ENCODE results near the gene HOXD9. TPM values are rescaled to one million over a fixed set of nuclear protein-coding genes. Genes with fewer than 3 reads are reported as not detected.

Gene HOXD9
- total RNA-seq, 1 experiment from 2014 or later: not detected

DNA sequence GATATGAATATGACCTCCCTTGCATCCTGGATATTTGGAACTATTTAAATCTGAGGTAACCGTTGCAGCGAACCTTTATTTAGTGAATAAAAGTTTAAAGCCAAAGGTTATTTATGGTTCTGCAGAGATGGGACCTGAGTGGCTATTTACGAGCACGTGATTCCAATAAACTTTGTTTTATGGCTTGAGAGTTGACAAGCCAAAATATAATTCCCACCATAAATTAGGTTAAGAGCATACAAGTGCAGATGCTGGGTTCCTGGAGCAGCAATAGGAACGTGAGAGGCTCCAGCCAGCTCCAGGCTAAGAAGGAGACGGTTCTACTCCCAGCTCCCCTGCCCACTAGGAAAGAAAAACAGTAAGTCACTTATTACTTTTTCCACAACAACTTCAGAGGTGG is 23.6 kb downstream of the HOXD9 start:
- Histone ChIP-seq H4K91ac (ENCODE audit: insufficient read length, low read depth, low read length) (no peak overlapping the region), H3K56ac (ENCODE audit: insufficient read length, low read depth, low read length) (no peak overlapping the region), H3K14ac (ENCODE audit: insufficient read depth, low read length) (no peak overlapping the region), H2BK15ac (ENCODE audit: low read depth, low read length) (no peak overlapping the region), H3K27me3 (ENCODE audit: insufficient read depth, low read length) (peaks cover 93% of the 10 kb centered on the region), H3K4me2 (ENCODE audit: insufficient read depth, insufficient read length, low read length) (no peak overlapping the region), H4K5ac (ENCODE audit: insufficient read length, low read depth, low read length) (no peak overlapping the region), H3T11ph (ENCODE audit: low read length) (no peak overlapping the region), H3K79me2 (ENCODE audit: insufficient read depth, low read length) (no peaks in the 10 kb centered on the region), H2BK12ac (ENCODE audit: insufficient read length, low read depth, low read length) (no peak overlapping the region), H4K20me1 (ENCODE audit: control insufficient read depth, insufficient read depth, insufficient read length) (no peaks in the 10 kb centered on the region), H4K8ac (replicated peaks; ENCODE audit: insufficient read length, low read depth, low read length) (no peak overlapping the region), H3K23me2 (ENCODE audit: insufficient read length, low read depth, low read length, poor library complexity, severe bottlenecking) (no peaks in the 10 kb centered on the region), H3K27ac (ENCODE audit: insufficient read length, low read depth, low read length) (no peak overlapping the region), H3K4me1 (ENCODE audit: insufficient read depth, low read length) (no peaks in the 10 kb centered on the region), H2BK120ac (ENCODE audit: low read depth, low read length, poor library complexity, severe bottlenecking) (no peak overlapping the region), H2BK20ac (ENCODE audit: low read depth, low read length, poor library complexity, severe bottlenecking) (no peak overlapping the region), H2AFZ (ENCODE audit: low read length) (no peak overlapping the region), H2AK5ac (ENCODE audit: insufficient read length, low read length) (no peak overlapping the region), H3K79me1 (ENCODE audit: insufficient read depth, low read depth, low read length, poor library complexity, severe bottlenecking) (no peaks in the 10 kb centered on the region), H3K9ac (ENCODE audit: extremely low read depth, insufficient read length, low read length) (no peak overlapping the region), H3K18ac (ENCODE audit: insufficient read length, low read depth, low read length) (no peak overlapping the region), H2BK5ac (ENCODE audit: insufficient read length, low read length) (no peak overlapping the region), H3K9me3 (ENCODE audit: control insufficient read depth, low read depth, low read length) (no peaks in the 10 kb centered on the region), H3K4ac (ENCODE audit: low read depth, low read length) (no peak overlapping the region), H3K23ac (ENCODE audit: insufficient read length, low read depth, low read length) (no peak overlapping the region)
- peaks cover under 1 to 10% of the 10 kb centered on the region in 2 experiments; a peak in 4 of 5 replicates for H3K9me3 Mint-ChIP-seq
- no CpG with 5 or more reads among the region's 6 CpGs for WGBS (ENCODE audit: extremely low coverage, insufficient read length, low lambda C conversion rate)
- peaks cover 100% of the 10 kb centered on the region for H3K27me3 Mint-ChIP-seq (ENCODE audit: low read depth)
- H3K36me3 Mint-ChIP-seq (ENCODE audit: insufficient read depth in 1 of 3, low read depth in 3 of 3): no peaks in the 10 kb centered on the region; a peak in 1 of 7 replicates
- no peak overlapping the region for H3K27ac Mint-ChIP-seq
- no peak for TF ChIP-seq CTCF (conservative IDR thresholded peaks at IDR 0.05)
- H3K4me3 Mint-ChIP-seq: no peak overlapping the region
- DNase-seq: no peak
- H3K4me1 Mint-ChIP-seq: peaks cover 2 to 15% of the 10 kb centered on the region in 2 experiments; a peak in 3 of 4 replicates

All from H9 (cell line).